Left ventricle myocardium superior (tissue), 1 donor: ENCODE measurements around the gene MED12L. TPM values are rescaled to one million over a fixed set of nuclear protein-coding genes. Genes with fewer than 3 reads are reported as not detected.

Source experiments
- ATAC-seq: fragments of 200-7000 bp; cut with Tn5 transposase; one replicate; pipeline ENCODE4 v1.9.1; 2020; ENCODE audit warnings: mild to moderate bottlenecking, moderate library complexity
- DNase-seq: peaks from one replicate; pipeline ENCODE4 v3.0.0-alpha.2; 2020
- intact Hi-C: fragments of 100-400 bp; cut with micrococcal nuclease; formaldehyde crosslinking; loops from one replicate; pipeline ENCODE4 v1.11.0; 2022
- total RNA-seq: library from RNA; stranded (reverse); fragmentation: NEBNext Ultra II Directional; extraction: Animal tissue kit (Norgen Biotek cat#: 25700); gene quantifications from one replicate; pipeline ENCODE4 v1.2.1, GENCODE V29; 2021
- donor health status: DM: no; HTN: yes; CAD: no; lungs with severe emphysema.

Gene MED12L
- total RNA-seq, 1 donor from 2014 or later = 0.10 TPM

- ATAC-seq (no peak), DNase-seq (no peak)
- intact Hi-C loops = no loop called here
Measured at GRCh38 chr3:151483488-151483887, 398.0 kb downstream of the MED12L start.

GRCh38 chr3:151483961-151484520 lies 398.6 kb downstream of the MED12L start:
- intact Hi-C loops = no loop called here
- DNase-seq (no peak), ATAC-seq (no peak)

Other genes with a start within 250 kb of the MED12L start
- not detected for gene MINDY4B, start 180.2 kb upstream of the MED12L start, total RNA-seq
- not detected for gene CLRN1, start 112.9 kb upstream of the MED12L start, total RNA-seq
- 0.15 TPM for gene GPR171, start 117.6 kb downstream of the MED12L start, total RNA-seq
- gene P2RY14, start 192.9 kb downstream of the MED12L start, total RNA-seq = 4.4 TPM
- not detected for gene GPR87, start 231.2 kb downstream of the MED12L start, total RNA-seq
- gene P2RY13, start 243.9 kb downstream of the MED12L start, total RNA-seq = 1.2 TPM